NOMO-1 treated with dmso at 0.1 percent for 144 hours (cell line): ENCODE data around the gene SP140L.
"Not testable (repeated sequence)": the region's sequence is repeated elsewhere in the genome, so short reads cannot be mapped to it uniquely, and the experiment has no call there.

Experiments used
- DNase-seq: peaks from one replicate; lab custom pipeline; 2025; ENCODE audit not compliant: unreplicated experiment; lab: John Stamatoyannopoulos, UW

The SP140L gene

DNA sequence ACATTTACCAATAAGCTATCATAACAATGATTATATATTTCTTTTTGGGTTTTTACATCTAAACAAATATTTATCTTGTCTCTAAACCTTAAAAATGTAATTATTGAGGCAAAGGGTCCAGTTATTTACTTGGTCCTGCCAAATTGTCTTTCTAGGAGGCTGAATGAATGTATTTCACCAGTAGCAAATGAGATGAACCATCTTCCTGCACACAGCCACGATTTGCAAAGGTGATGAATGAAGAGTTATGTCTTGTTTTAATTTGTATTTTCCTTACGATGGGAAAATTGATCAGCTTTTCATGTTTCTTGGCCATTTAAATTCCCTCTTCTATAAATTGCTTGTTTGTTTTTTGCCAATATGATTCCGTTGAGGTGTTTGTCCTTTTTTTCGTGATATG, 90.4 kb downstream of the SP140L start:
- no peak for DNase-seq

DNA sequence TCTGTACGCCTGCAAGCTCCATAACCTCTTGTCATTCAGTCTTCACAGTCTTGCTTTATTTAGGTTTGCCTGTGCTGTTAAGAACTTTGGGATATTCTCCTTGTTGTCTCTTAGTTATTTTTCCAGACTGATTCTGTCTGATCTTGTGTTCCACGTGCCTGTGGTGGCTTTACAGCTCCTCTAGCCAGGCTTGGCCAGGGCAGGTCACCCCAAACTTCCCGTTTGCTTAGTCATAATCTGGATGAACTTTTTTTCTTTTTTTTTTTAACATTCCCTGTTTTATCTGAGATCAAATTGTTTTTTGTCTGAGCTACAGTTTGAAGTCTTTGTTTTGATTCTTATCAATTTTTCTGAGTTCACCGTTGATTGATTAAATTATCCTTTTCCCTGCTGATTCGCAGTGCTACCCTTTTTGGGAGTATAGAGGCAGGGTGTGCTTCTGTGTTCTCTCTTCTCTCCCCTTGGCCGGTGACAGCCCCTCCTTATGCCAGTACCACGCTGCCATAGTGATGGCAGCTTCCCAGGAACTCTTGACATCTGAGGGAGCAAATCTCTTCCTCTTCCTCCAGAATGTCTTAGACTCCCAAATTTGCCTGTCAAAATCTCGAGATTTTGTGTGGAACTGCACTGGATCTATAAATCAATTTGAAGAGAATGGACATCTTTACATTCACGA, 91.5 kb downstream of the SP140L start:
- DNase-seq = no peak

DNA sequence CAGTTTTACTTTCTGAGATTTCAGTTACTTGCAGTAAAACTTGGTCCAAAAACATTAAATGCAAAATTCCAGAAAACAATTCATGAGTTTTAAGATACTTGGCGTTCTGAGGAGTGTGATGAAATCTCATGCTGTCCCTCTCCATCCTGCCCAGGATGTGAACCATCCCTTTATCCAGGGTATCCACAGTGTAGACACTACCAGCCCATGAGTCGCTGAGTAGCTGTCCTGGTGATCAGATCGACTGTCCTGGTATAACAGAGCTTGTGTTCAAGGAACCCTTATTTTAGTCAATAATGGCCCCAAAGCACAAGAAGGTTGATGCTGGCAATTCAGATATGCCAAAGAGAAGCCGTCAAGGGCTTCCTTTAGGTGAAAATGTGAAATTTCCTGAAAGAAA, 92.2 kb downstream of the SP140L start:
- no peak for DNase-seq

DNA sequence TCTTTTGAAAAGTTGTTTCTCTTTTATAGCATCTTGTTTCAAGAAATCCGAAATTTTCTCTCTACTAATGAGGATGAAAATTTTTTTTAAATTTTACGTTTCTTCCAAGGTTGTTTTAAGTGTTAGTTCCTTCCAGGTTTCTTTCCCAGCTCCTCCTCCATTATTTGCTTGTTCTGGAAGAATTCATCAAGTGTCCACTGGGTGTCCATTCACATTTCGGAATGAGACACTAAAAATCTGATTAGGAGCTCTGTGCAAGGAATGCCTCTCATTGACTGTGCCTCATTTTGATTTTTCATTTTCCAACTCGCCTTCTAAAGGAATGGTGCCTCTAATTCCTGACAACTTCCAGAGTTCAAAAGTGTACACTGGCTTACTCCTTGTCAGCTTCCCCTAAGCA, 95.2 kb downstream of the SP140L start:
- DNase-seq = no peak

DNA sequence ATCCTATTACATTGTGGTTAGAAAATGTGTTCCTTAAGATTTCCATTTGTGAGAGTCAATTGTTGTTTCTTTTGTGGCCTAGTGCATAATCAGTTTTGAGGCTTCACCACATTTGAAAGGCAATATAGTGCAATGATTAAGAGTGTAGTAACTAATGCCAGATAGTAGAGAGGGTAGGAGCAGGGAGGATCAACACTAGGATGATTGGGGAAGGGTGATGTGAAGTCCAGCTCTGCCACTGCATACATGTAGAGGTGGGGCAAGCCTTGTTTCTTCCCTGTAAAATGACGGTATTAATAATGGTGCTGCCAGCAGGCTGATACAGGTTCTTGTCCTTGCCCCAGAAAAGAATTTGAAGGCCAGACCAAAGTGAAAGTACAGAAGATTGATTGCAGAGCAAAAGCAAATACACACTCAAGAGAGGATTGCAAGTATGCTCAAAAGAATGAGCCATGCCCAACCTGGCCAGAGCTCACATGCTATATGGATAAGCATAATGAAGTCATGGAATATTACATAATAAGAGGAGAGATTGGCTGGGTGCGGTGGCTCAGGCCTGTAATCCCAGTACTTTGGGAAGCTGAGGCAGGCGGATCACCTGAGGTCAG, 97.0 kb downstream of the SP140L start:
- DNase-seq = no peak

DNA sequence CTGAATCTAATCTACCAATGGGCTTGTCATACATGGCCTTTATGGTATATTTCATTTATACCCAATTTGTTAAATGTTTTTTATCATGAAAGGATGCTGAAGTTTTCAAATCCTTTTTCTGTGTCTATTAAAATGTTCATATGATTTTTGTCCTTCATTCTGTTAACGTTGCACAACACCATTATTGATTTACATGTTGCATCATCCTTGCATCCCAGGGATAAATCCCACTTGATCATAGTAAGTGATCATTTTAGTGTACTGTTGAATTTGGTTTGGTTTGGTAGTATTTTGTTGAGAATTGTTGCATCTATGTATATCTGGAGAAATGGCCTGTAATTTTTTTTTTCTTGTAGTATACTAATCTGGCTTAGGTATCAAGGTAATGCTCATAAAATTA, 98.4 kb downstream of the SP140L start:
- DNase-seq = no peak

DNA sequence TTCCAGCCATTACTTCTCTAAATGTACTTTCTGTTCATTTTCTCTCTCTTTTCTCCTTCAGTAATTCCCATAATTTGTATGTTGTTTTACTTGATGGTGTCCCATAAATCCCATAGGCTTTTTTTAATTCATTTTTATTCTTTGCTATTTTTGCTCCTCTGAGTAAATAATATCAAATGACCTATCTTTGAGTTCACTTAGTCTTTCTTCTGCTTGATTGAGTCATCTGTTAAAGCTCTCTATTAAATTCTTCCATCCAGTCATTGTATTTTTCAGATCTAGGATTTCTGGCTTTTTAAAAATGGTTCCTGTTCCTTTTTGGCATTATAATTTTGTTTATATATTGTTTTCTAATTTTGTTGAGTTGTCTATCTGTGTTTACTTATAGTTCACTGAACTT, 102.5 kb downstream of the SP140L start:
- DNase-seq = no peak

DNA sequence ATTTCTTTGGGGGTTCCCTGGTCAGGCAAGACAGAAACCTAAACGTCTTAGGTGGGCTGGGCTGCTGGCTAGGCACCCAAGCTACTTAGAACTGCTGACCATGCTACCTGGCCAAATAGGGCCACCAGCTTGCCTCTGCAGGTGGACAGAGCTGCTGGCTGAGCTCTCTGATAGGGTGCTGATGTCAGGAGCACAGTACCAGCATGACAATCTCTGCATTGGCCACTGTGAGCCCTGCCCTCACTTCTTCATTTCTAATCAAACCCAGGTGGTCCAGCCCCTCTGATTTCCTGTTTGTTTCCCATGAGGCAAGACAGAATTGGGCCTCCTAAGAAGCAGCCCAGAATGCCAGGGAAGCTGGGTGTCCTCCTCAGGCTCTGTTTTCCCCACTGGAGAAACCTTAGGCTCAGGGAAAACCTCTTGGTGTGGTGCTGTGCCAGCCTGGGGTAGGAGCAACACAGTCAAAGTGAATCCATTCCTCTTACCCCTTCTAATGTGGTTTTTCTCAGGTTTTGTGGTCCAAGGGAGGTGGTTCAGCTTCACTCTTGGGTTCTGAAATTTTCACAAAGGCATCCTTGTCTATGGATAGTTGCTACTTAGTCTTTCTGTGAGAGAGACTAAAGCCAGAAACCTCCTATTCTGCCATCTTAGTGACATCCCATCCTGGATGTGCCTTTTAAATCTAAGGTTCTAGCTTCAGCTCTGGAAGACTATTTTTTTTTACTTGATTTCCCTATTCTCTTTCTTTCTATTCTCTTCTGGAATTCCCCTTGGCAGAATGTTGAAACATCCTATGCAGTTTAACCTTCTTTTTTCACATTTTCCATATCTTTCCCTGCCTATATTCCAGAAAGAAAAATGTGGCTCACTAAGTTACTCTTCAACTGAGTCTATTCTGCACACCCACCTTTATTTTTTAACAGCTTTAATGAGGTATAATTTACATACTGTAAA, 104.2 kb downstream of the SP140L start:
- DNase-seq = no peak

DNA sequence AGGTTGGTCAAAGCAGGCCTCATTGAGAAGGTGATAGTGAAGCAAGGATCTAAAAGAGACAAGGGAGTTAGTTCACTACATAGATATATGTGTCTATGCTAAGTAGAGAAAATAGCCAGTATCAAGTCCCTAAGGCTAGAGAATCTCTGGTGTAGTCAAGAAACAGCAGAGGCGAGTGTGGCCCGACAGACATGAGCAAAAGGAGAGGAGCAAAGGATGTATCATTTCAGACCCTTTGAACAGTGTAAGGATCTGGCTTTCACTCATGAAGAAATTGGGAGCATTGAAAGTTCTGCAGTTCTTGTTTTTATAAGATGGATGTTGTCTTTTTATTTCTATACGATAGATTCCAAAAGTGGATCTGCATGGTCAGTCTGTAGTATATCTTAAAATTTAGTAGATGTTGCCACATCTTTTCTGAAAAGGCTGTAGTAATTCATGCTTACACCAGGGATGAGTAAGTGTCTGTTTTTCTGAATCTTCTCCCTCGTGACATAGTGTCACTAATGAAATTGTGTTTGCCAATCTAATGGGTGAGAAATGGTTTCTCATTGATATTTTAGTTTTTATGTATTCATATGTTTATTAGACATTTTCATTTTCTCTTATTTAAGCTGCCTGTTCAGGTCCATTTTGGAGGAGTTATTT, 107.8 kb downstream of the SP140L start:
- no peak for DNase-seq

DNA sequence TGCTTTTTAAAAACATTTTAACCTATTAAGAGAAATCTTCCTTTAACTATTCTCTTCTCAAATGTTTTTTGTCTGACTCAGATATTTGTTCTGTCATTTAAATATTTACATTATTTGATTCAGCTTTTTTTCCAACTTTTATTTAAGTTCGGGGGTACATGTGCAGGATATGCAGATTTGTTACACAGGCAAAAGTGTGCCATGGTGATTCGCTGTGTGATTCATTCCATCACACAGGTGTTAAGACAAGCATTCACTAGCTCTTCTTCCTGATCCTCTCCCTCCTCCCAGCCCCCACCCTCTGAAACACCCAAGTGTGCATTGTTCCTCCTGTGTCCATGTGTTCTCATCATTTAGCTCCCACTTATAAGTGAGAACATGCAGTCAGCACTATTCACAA, 108.4 kb downstream of the SP140L start:
- no peak for DNase-seq

DNA sequence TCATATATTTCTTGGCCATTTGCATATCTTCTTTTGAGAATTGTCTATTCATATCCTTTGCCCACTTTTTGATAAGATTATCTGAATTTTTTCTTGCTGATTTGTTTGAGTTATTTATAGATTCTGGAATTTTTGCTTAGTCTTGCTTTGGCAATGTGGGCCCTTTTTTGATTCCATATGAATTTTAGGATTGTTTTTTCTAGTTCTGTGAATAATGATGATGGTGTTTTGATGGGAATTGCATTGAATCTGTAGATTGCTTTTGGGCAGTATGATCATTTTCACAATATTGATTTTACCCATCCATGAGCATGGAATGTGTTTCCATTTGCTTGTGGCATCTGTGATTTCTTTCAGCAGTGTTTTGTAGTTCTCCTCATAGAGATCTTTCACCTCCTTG, 112.1 kb downstream of the SP140L start:
- not testable (repeated sequence) for DNase-seq

DNA sequence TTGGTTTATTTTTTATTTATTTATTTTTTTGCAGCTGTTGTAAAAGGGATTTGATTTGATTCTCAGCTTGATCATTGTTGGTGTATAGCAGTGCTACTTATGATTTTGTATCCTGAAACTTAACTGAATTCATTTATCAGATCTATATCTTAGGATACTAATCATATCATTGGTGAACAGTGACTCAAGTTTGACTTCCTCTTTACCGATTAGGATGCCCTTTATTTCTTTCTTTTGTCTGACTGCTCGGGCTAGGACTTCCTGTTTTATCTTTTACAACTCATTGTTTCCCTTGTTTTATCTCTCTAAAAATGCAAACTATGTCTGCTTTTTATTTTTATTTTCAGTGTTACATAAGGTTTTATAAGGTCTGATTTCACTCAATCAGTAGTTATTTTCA, 112.6 kb downstream of the SP140L start:
- peak; percentile 50 for DNase-seq

DNA sequence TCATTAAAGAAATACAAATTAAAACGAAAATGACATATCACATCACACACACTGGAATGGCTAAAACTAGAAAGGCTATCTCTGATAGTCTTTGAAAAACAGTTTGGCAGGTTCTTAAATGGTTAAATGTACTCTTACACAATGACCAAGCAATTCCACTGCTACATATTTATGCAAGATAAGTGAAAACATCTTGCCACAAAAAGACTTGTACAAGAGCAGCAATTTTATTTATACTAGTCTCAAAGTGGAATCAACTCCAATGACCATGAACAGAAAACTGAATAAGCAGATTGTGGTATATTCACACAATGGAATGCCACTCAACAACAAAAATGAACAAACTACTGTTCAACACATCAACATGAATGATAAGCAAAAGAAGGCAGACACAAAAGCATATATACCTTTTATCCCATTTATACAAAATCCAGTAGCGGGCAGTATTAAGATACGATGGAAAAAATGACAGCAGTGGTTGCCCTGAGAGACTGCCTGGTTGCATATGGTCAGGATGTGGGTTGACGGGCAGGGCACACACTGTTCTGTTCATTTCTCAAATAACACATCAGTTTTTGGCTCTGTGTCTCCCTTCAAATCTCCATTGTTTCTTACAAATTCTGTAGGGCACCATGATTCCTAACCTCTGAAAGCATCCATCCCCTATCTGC, 114.4 kb downstream of the SP140L start:
- no peak for DNase-seq

DNA sequence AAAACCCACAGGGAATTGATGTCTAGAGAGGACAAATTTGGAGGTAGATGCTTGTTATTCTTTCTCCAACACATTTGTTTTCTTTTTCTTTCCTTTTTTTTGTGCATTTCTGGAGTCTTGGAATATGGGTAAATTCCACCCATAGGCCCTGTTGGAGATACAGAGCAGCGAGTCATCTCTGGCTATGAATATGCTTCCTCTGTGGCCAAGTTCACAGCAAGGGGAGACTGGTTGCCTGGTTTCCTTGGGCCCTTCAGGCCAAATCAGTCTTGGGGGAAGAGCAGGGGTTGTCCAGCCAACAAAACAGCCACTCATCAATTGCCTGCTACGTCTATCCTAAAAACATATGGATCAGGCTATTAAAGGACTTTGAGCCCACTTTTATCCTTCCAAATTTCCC, 116.5 kb downstream of the SP140L start:
- DNase-seq = no peak

DNA sequence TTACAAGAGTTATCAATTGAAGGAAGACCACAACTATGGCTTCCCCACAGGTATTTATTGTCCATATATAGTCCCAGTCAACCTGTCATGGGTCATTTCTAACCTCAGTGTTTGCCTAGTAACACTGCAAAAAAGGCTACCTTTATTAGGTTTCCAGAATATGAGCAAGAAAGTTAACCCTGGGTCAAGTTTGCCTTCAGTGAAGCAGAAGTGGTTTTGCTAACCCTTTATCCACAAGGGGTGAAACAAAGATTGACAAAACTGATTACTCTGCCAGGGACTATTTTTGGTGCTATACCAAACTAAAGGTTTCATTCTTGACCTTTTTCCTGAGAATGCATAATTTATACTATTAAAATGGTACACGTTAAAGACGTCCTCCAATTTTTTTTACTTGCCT, 117.8 kb downstream of the SP140L start:
- no peak for DNase-seq

DNA sequence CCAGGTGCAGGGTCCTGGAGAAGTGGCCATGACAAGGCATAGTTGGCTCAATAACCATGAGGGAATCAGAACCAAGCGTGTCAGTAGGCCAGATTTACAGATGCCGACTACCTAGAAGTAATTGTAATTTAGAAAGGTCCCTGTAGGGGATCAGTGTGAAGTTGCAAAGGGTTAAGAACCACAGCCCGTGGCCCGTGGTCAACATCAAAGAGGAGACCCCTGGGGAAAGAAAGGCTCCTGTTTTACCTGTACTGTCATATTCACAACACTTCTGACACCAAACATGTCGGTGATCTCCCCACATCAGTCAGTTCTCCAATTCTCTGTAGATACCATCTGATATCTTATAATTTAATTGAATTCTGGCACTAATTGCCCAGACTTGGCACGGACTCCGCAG, 120.0 kb downstream of the SP140L start:
- no peak for DNase-seq

DNA sequence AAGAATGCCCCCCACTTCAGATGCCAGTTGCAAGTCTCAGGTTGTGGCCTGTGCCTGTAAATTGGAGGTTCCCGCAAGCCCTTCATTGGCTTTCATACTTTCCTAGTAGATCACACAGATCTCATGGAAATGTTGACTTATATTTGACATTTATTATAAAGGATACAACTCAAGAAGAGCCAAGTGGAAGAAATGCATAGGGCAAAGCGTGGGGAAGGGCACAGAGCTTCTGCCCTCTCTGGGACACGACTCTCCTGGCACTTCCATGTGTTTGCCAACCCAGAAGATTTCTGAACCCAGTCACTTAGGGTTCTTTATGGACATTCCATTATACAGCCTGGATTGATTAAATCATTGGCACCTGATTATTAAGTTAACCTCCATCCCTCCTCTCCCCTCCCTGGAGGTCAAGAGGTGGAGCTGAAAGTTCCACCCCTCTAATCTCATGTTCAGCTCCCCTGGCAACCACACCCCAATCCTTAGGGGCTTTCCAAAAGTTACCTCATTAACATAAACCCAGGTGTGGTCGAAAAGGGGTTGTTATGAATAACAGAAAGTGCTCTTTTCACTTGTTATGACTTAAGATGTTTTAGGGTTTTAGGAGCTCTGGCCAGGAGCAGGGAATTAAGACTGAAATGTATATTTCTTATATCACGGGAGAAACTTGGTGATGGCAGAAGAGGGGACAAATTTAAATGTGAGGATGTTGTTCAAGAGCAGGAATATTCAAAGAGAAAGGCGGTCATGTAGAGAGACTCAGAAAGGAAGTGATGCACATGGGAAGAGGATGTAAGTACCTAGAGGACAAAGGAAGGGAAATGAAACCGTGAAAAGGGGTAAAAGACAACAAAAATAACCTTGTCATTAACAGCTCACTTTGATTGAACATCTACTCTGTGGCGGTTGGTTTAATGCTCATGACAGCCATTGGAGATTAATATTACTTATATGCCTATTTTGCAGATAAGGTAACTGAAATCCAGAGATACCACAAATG, 120.8 kb downstream of the SP140L start:
- DNase-seq = peak; percentile 41

DNA sequence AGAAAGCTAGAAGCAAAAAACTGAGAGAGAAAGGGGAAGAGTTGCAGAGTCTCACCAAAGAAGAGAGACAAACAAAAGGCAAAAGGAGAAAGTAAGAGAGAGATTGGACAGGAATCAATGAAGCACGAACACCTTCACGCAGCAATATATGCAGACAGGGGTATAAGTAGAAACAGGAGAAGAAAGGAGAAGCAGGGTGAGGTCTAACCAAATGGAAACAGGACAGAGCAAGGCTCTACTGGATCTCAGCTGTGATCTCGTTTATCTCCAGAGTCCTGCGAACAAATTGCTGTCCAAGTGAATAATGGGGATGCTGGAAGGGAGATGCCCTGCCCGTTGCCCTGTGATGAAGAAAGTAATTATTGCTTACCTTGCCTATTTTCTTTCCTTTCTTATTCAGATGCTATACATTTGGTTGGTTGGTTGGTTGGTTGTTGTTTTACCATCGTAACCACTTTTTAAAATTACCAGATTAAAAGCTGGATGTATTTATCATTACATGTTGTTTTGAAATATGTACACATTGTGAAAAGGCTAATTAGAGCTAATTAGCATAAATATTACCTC, 123.0 kb downstream of the SP140L start:
- DNase-seq = no peak

DNA sequence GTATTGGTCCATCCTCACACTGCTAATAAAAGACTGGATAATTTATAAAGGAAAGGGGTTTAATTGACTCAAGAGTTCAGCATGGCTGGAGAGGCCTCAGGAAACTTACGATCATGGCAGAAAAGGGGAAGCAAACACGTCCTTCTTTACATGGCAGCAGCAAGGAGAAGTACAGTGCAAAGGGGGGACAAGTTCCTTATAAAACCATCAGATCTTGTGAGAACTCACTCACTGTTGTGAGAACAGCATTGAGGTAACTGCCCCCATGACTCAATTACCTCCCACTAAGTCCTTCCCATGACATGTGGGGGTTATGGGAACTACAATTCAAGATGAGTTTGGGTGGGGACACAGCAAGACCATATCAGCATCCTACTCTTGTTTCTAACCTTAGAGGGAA, 126.0 kb downstream of the SP140L start:
- DNase-seq = peak; percentile 14
